Activated T-cell treated with anti-CD3 and anti-CD28 coated beads, Interleukin-2, amount 50 U/mL, for 24 hours (primary cell): ENCODE results near the gene PRDX3.

ENCODE experiments used
- DNase-seq: peaks from one replicate; pipeline ENCODE4 v3.0.0-alpha.2; 2020
- H3K27ac Mint-ChIP-seq: 2 replicates; pipeline ENCODE4 v1.8.0; 2020; ENCODE audit warnings: mild to moderate bottlenecking, mixed read lengths
- H3K27me3 Mint-ChIP-seq: 2 replicates; pipeline ENCODE4 v1.8.0; 2020; ENCODE audit warnings: mixed read lengths
- H3K36me3 Mint-ChIP-seq: 2 replicates; pipeline ENCODE4 v1.8.0; 2020; ENCODE audit warnings: low read depth, mixed read lengths
- H3K4me1 Mint-ChIP-seq: 2 replicates; pipeline ENCODE4 v1.8.0; 2020; ENCODE audit warnings: low read depth, mixed read lengths
- H3K4me3 Mint-ChIP-seq: 2 replicates; pipeline ENCODE4 v1.8.0; 2020; ENCODE audit warnings: mild to moderate bottlenecking, moderate library complexity, mixed read lengths
- H3K9me3 Mint-ChIP-seq: 2 replicates; pipeline ENCODE4 v1.8.0; 2020; ENCODE audit warnings: mixed read lengths

PRDX3 gene

DNA sequence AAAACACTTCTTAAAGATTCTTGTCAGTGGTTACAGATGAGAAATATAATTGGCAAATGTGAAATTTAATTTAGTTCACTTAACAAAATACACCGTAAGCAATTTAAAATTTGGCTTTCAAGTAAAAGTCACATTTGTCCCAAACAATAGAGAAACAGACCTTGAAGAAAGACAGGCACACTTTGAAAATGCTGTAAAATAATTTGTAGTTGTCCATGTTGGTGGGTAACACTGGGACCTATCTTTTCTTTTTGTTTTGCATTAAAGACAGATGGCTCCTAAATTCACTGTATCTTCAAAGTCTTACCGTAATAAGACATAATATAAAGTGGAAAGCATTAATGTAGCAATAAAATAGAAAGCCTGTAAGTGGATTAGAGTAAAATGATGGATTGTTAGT is 32.0 kb upstream of the PRDX3 start:
- peak overlapping the region; percentile 93 for H3K27ac Mint-ChIP-seq
- no peaks in the 10 kb centered on the region for H3K27me3 Mint-ChIP-seq
- peaks cover 75% of the 10 kb centered on the region for H3K4me1 Mint-ChIP-seq
- H3K36me3 Mint-ChIP-seq: peaks cover 10% of the 10 kb centered on the region
- no peak for DNase-seq
- no peaks in the 10 kb centered on the region for H3K9me3 Mint-ChIP-seq
- peak overlapping the region; percentile 65 for H3K4me3 Mint-ChIP-seq

DNA sequence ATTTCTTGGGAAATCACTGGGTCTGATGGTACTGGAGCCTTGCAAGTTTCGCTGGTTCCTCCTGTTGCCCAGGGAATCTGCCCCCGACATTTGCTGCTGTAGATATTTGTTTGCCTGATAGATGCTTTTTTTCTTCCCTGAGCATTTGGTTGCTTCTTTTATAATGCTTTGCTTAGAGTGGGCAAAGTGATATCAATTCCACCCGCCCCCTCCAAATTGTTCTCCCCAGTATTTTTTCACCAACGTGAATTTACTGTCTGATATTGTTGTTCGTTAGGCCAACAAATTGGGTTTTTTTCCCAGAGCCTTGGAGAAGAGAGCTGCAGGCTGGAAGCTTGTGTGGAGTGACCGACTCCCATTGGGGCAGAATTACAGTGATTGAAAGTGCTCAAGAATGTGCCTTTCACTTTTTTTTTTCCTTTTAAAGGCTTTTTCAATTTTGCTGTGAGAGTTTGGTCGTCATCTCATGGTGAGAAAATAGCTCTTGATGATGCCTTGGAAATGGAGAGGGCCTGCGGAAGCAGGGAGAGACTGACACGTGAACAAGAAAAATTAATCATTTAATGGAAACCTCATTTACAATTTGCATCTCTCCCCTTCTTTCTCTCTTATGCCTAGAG is 31.2 kb upstream of the PRDX3 start:
- no peak for DNase-seq
- H3K36me3 Mint-ChIP-seq: peaks cover 10% of the 10 kb centered on the region
- H3K4me3 Mint-ChIP-seq: peak overlapping the region; percentile 89
- H3K27ac Mint-ChIP-seq: peak overlapping the region; percentile 89
- H3K27me3 Mint-ChIP-seq: no peaks in the 10 kb centered on the region
- peaks cover 71% of the 10 kb centered on the region for H3K4me1 Mint-ChIP-seq
- H3K9me3 Mint-ChIP-seq: no peaks in the 10 kb centered on the region

DNA sequence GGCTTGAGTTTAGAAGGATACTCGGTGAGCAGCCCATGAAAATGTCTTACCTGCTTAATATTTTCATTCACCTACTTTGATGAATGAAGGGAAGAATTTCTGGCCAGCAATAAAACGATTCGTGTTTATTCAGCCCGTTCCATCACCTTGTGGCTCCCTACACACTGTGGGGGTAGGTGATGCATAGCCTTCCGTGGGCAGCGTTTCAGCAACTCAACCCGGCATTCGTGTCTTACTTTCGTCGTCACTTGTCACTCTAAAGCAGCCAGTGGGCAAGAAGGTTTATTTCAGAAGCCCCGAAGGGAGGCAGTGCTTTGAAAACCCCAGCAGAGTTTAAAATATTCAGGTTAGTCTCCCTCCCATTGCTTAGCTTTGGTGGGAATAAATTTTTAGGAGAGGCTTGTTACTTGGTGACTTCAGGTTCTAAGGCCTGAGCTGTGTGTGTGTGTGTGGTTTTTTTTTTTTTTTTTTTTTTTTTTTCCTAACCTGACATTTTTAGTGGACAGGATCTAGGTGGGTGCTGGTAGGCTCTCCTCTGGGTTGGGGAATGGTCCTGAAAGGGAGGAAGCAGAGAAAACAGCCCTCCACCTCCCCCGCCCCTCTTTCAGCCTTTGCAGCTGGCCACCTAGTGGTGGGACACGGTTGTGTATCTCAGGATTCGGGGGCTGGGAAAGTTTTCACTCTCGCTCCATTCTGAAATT is 30.6 kb upstream of the PRDX3 start:
- DNase-seq: peak; percentile 65
- peaks cover 67% of the 10 kb centered on the region for H3K4me1 Mint-ChIP-seq

DNA sequence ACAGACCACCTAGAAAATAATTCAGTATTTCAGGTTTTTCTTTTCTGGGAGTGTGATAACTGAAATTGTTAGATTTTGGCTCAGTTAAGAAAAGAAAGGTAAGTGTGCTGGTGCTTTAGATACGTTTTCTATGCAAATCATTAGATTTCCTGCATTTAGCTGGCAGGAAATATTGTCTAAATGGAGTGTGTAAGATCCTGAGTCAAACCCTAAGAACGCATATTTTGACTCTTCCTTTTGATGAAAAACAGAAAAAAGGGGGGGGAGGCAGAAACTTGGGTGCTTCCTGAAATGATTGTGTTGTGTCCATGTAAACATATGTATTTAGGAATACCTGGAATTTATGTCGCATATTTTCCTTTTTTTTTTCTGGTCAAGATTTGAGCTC is 29.9 kb upstream of the PRDX3 start:
- no peaks in the 10 kb centered on the region for H3K9me3 Mint-ChIP-seq
- no peaks in the 10 kb centered on the region for H3K27me3 Mint-ChIP-seq
- H3K27ac Mint-ChIP-seq: peak overlapping the region; percentile 89
- peaks cover 60% of the 10 kb centered on the region for H3K4me1 Mint-ChIP-seq
- DNase-seq: no peak
- peaks cover 10% of the 10 kb centered on the region for H3K36me3 Mint-ChIP-seq
- H3K4me3 Mint-ChIP-seq: peak overlapping the region; percentile 89

More for the DNA sequence above, 30.6 kb upstream of the PRDX3 start:
- Mint-ChIP-seq H3K27me3 (no peaks in the 10 kb centered on the region), H3K36me3 (peaks cover 10% of the 10 kb centered on the region), H3K27ac (peak overlapping the region; percentile 89), H3K9me3 (no peaks in the 10 kb centered on the region), H3K4me3 (peak overlapping the region; percentile 89)

DNA sequence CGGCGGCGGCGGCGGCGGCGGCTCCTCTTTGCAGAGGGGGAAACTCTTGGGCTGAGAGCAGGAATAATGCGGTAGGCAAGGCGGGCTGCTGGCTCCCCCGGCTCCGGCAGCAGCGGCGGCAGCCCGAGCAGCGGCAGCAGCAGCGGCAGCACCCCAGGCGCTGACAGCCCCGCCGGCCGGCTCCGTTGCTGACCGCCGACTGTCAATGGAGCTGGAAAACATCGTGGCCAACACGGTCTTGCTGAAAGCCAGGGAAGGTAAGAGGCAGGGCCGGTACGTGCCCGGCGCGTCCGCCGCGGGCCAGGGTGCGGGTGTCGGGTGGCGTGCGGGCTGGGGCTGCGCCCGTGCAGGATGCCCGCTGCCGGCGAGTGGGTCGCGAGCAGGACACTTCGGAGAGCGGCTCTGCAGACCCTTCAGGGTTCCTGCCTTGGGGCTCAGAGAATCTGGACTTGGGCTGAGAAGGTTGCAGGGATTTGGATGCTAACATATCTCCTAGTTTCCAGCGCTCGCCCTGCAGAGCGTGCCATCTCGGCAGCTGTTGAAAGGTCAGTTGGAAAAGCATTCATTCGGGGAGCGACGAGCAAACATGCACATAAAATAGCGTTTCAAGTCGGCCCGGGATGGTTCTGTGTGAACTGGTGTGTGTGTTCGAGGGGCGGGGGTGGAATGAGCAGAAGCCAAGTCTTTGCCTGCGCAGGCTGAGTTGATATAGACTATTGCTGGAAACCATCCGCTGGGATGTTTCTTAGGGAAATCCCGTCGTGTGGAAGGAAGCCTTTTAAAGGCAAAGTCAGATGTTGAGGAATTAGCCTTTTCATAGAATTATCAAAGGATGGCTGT is 29.3 kb upstream of the PRDX3 start:
- Mint-ChIP-seq H3K27ac (peak overlapping the region; percentile 89), H3K4me1 (peaks cover 56% of the 10 kb centered on the region), H3K9me3 (no peaks in the 10 kb centered on the region), H3K27me3 (no peaks in the 10 kb centered on the region), H3K4me3 (peak overlapping the region; percentile 89), H3K36me3 (peaks cover 9% of the 10 kb centered on the region)
- peak; percentile 73 for DNase-seq

DNA sequence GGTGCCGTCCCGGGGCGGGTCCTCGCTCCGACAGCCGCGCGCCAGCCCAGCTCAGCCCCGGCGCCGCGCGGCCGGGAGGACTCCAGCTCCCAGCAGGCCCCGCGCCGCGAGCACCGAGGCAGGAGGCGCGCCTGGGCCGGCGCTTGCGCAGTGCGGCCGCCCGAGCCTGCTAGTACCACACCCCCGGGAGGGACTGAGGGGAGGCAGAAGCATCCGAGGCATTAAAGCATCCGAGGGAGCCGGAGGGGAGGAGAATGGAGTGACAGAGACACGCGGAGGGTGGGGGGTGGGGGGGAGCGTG is 28.7 kb upstream of the PRDX3 start, which contains the start of gene GRK5:
TSS of gene GRK5 (plus strand) at position 206 of the 301 bp plus-strand sequence. CDS start 347 bp downstream, outside the sequence.
- DNase-seq: no peak
- H3K4me3 Mint-ChIP-seq: peak within 1 kb of the TSS; percentile 89
- H3K27ac Mint-ChIP-seq: peak within 1 kb of the TSS; percentile 94
- H3K36me3 Mint-ChIP-seq: peaks cover 4% of the 10 kb centered on the region
- H3K4me1 Mint-ChIP-seq: peaks cover 50% of the 10 kb centered on the region
- H3K27me3 Mint-ChIP-seq: no peaks in the 10 kb centered on the region
- no peaks in the 10 kb centered on the region for H3K9me3 Mint-ChIP-seq

DNA sequence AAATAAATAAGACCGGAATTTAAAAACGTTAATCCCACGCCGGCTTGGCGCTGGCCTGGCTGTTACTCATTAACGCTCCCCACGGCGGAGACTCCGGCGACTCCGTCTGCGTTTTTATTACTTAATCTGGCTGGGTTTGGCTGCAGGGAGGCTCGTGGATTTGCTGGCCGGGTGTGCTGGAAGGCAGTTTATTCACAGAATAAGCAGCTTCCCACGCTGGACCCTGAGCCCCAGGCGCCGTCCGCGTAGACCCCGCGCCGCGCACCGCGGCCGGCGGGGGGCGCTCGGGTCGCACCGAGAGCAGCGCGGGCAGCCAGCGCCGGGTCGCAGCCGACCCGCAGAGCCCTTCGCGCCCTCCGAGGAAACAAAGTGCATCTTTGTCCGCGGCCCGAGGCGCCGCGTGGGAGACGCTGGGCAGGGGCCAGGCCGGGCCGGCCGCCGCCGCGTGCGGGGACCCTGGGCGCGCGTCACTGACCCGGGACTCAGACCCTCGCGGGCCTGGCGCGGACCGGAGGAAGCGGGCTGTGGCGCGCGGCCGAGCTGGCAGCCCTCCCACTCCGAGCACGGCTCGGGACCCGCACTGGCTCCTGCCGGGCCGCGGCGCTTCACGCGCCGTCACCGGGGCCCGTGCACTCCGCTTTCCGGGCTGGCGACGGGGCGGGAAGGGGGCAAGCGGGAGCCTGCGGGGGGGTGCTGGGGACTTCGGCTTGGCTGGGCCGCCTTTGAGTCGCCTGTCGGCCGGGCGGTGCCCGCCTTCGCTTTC is 28.2 kb upstream of the PRDX3 start:
- Mint-ChIP-seq H3K27me3 (no peaks in the 10 kb centered on the region), H3K4me1 (peaks cover 45% of the 10 kb centered on the region), H3K9me3 (no peaks in the 10 kb centered on the region), H3K27ac (peak overlapping the region; percentile 94), H3K4me3 (peak overlapping the region; percentile 78), H3K36me3 (peaks cover 4% of the 10 kb centered on the region)
- peak; percentile 93 for DNase-seq

DNA sequence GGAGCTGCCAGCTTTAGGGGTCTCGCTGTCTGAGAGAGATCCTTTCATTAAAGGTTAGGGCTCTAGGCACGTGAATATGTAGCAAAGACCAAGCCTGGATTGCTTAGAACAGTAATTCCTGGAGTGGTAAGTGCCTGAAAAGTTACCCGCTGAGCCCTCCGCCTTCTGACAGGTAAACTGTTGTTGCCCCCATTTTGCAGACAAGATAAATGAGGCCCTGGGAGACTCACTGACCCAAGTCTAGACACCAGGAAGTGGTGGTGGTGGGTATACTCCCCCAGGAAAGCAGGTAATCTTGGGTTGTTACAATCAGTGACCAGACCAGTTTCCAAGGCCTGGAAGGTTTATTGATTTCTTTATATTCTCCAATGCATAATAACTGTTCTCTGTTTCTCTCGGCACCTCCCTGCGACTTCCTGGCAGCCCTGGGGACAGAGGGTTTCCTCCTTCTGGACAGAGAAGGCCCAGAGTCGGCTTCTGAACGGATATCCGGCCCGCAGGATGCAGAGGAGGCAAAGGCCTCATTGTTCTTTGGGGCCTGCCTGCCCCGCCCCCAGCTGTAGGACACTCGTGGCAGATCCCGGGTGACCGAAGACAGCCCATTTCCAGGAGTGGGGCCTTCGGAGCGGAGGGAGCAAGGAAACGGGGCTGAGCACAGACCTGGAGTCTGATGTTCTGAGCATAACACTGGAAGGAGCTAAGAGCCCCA is 27.4 kb upstream of the PRDX3 start:
- no peaks in the 10 kb centered on the region for H3K9me3 Mint-ChIP-seq
- H3K4me1 Mint-ChIP-seq: peaks cover 37% of the 10 kb centered on the region
- H3K36me3 Mint-ChIP-seq: peaks cover 4% of the 10 kb centered on the region
- peak overlapping the region; percentile 78 for H3K4me3 Mint-ChIP-seq
- DNase-seq: peak; percentile 68
- no peaks in the 10 kb centered on the region for H3K27me3 Mint-ChIP-seq
- H3K27ac Mint-ChIP-seq: peak overlapping the region; percentile 94

DNA sequence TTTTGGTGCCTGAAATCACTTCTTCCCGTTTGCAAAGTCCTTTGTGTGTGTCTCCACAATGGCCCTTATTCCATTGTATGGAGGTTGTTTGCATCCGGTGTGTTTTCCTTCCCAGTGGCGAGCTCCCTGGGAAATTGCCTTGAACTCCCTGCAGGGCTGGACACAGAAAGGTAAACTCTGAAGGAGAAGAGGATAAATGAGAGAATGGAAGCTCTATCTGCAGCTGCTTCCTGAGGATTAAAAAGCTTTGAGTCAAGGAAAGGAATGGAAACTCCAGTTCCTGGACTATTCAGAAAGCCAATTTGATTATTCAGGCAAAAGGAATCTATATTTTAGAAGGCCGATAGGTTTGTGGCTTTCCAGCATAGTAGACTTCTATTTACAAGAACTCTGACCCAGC is 24.4 kb upstream of the PRDX3 start:
- peaks cover 19% of the 10 kb centered on the region for H3K4me1 Mint-ChIP-seq
- DNase-seq: no peak
- no peaks in the 10 kb centered on the region for H3K27me3 Mint-ChIP-seq
- H3K4me3 Mint-ChIP-seq: no peak overlapping the region
- peaks cover 1% of the 10 kb centered on the region for H3K36me3 Mint-ChIP-seq
- no peaks in the 10 kb centered on the region for H3K9me3 Mint-ChIP-seq
- H3K27ac Mint-ChIP-seq: no peak overlapping the region

DNA sequence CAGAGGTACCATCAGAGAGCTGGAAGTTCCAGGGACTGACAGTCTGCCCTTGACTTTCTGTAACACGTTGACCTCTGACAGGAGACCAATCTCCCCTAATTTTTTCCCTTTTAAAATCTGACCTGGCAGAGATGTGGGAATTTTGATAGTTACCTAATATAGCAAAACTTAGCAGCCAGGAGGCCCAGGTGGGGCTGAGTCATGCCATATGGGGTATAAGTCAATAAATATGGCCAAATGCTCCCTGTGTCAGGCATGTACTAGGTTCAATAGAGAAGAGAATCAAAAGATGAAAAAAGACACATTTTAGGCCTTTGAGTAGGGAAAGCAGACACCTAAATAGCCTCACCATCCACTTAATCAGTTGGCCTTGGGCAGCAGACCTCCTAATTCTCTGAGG is 22.6 kb upstream of the PRDX3 start:
- Mint-ChIP-seq H3K36me3 (no peaks in the 10 kb centered on the region), H3K4me3 (no peak overlapping the region), H3K27me3 (no peaks in the 10 kb centered on the region), H3K9me3 (no peaks in the 10 kb centered on the region), H3K27ac (no peak overlapping the region), H3K4me1 (peaks cover 22% of the 10 kb centered on the region)
- no peak for DNase-seq

DNA sequence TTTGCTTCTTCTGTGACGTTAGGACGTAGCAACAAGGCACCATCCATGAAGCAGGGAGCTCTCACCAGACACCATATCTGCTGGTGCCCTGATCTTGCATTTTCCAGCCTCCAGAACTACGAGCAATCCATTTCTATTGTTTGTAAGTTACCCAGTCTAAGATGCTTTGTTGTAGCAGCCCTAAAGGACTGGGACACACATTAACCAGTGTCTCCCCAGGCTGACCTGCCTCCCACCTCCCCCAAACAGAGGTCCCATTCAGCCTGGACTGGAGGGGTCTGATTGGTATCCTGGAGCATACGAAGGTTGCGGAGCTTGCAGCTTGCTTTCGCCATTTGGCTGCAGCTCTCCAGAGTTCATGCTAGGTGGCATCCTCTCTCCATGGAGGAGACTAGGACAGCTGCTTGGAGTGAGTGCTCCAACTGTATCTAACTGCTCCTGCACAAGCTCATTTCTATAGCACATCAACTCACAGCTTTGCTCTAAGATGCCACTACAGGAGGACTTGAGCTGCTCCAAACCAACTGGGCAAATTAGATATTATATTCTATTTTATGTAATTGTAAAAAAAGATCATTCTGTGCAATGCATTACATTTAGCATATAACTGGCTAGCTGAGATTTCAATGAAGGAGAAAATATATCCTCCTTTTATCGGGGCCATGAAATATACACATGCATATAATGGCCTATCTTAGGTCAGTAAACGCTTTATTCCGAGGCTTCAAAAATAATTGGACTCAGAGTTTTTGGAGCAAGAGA is 20.8 kb upstream of the PRDX3 start:
- Mint-ChIP-seq H3K36me3 (no peaks in the 10 kb centered on the region), H3K9me3 (no peaks in the 10 kb centered on the region), H3K4me1 (peaks cover 21% of the 10 kb centered on the region), H3K4me3 (no peak overlapping the region), H3K27me3 (no peaks in the 10 kb centered on the region), H3K27ac (no peak overlapping the region)
- DNase-seq: peak; percentile 53

DNA sequence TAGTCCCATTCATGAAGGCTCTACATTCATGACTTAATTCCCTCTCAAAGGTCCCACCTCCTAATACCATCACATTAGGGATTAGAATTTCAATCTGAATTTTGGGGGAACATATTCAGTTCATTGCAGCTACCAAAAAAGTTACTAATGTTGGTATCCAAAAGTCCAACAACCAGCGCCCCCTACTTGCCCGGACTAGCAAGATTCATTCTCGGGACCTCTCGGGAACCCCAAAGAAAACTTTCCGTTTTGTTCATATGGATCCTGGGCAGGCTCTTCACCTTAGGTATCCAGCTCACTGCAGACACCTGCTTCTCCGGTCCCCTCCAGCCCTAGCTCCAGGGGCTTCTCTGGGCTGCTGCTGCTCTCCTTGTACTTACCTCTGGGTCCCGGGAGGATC is 19.8 kb upstream of the PRDX3 start:
- H3K4me1 Mint-ChIP-seq: peaks cover 21% of the 10 kb centered on the region
- no peak overlapping the region for H3K4me3 Mint-ChIP-seq
- H3K27me3 Mint-ChIP-seq: no peaks in the 10 kb centered on the region
- H3K9me3 Mint-ChIP-seq: no peaks in the 10 kb centered on the region
- no peaks in the 10 kb centered on the region for H3K36me3 Mint-ChIP-seq
- DNase-seq: no peak
- H3K27ac Mint-ChIP-seq: peak overlapping the region; percentile 51

DNA sequence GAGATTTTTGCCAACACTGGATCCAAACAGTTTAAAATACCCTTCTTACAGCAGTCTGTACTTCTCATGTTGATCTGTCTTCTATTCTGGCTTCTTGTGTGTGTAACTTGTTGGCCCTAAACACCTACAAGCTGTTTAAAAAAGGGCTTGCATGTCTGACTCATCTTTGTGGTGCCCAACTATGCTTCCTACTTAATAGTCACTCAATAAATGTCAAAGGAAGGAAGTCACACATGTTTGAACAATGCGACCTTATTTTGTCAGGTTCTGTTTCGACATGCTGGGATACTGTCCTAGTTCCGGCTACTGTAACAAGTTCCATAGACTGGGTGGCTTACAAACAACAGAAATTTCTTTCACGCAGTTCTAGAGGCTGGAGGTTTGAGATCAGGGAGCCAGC is 19.3 kb upstream of the PRDX3 start:
- H3K27ac Mint-ChIP-seq: peak overlapping the region; percentile 51

More for the DNA sequence above, 19.3 kb upstream of the PRDX3 start:
- DNase-seq: no peak
- H3K27me3 Mint-ChIP-seq: no peaks in the 10 kb centered on the region
- peaks cover 21% of the 10 kb centered on the region for H3K4me1 Mint-ChIP-seq
- H3K9me3 Mint-ChIP-seq: no peaks in the 10 kb centered on the region
- H3K4me3 Mint-ChIP-seq: no peak overlapping the region
- H3K36me3 Mint-ChIP-seq: no peaks in the 10 kb centered on the region
